ENCODE measurements around the gene MBTPS1. TPM values are rescaled to one million over a fixed set of nuclear protein-coding genes. Genes with fewer than 3 reads are reported as not detected.

MBTPS1 gene
- total RNA-seq, 4 donors from 2014 or later: 57.0 to 98.8 (median 81.4) TPM

- intact Hi-C loops (cut with DNase I; ENCODE audit: low total_unique reads): no loop called here
- no peak for DNase-seq (ENCODE audit: low spot score in 2 of 2)
- no peak overlapping the region for H3K4me3 ChIP-seq (ENCODE audit: low read depth, poor library complexity, severe bottlenecking)
- 35 to 42% methylated on average over 5 of the region's 5 CpGs for WGBS, 2 donors
- no peak for TF ChIP-seq POLR2A (IDR thresholded peaks at IDR 0.05)
- no peak for TF ChIP-seq CTCF (IDR thresholded peaks at IDR 0.05)
Measured at GRCh38 chr16:84044118-84044488, 72.6 kb downstream of the MBTPS1 start.

GRCh38 chr16:84043486-84044117 lies 73.1 kb downstream of the MBTPS1 start:
- intact Hi-C loops (cut with DNase I; ENCODE audit: low total_unique reads): no loop called here
- no peak overlapping the region for H3K4me3 ChIP-seq (ENCODE audit: low read depth, poor library complexity, severe bottlenecking)
- 41 to 42% methylated on average over 17 to 18 of the region's 18 CpGs for WGBS, 2 donors
- no peak for TF ChIP-seq POLR2A (IDR thresholded peaks at IDR 0.05)
- DNase-seq (ENCODE audit: low spot score in 2 of 2): no peak

GRCh38 chr16:84042879-84043485 lies 73.8 kb downstream of the MBTPS1 start:
- H3K4me3 ChIP-seq (ENCODE audit: low read depth, poor library complexity, severe bottlenecking): no peak overlapping the region
- no peak for DNase-seq (ENCODE audit: low spot score in 2 of 2)
- 49 to 50% methylated on average over 18 to 22 of the region's 22 CpGs for WGBS, 2 donors
- intact Hi-C loops (cut with DNase I; ENCODE audit: low total_unique reads): no loop called here
- TF ChIP-seq CTCF (IDR thresholded peaks at IDR 0.05) (no peak), POLR2A (IDR thresholded peaks at IDR 0.05) (no peak)

- H3K4me3 ChIP-seq (ENCODE audit: low read depth, poor library complexity, severe bottlenecking): no peak within 1 kb of the TSS
- no peak for TF ChIP-seq CTCF (IDR thresholded peaks at IDR 0.05)
- TF ChIP-seq POLR2A (IDR thresholded peaks at IDR 0.05): no peak
- intact Hi-C loops (cut with DNase I; ENCODE audit: low total_unique reads): no loop called here
- 69 to 71% methylated on average over 7 to 9 of the region's 9 CpGs for WGBS, 2 donors
- DNase-seq (ENCODE audit: low spot score in 2 of 2): no peak
Measured at GRCh38 chr16:84042308-84042878, 74.3 kb downstream of the MBTPS1 start, which contains the start of gene SLC38A8. Gene SLC38A8 (minus strand): TSS chr16:84042795. CDS start chr16:84042157, 638 bp downstream.

- TF ChIP-seq POLR2A (IDR thresholded peaks at IDR 0.05) (no peak), CTCF (IDR thresholded peaks at IDR 0.05) (no peak)
- WGBS, 2 donors: 82 to 88% methylated on average over 16 to 17 of the region's 17 CpGs
Measured at GRCh38 chr16:84041881-84042280, 74.9 kb downstream of the MBTPS1 start.

More at GRCh38 chr16:84041881-84042280, 74.9 kb downstream of the MBTPS1 start:
- H3K4me3 ChIP-seq (ENCODE audit: low read depth, poor library complexity, severe bottlenecking): no peak overlapping the region
- DNase-seq (ENCODE audit: low spot score in 2 of 2): no peak
- intact Hi-C loops (cut with DNase I; ENCODE audit: low total_unique reads): no loop called here
